PC-9 (cell line): ENCODE results near the gene LHFPL2. TPM values are rescaled to one million over a fixed set of nuclear protein-coding genes. Genes with fewer than 3 reads are reported as not detected.

Experiments
- BruUV-seq: library from RNA; stranded (reverse); fragments of 400-500 nt; replicated peaks from 2 replicates; lab custom pipeline; 2021; lab: Mats Ljungman, UMichigan
- CTCF ChIA-PET: fragments of 300-600 bp; sonication (Branson Sonifier 250); formaldehyde crosslinking; loops from one replicate; lab custom pipeline; 2022; ENCODE audit warnings: antibody characterized with exemption; lab: Charles Lee
- POLR2A ChIA-PET: fragments of 300-600 bp; sonication (Branson Sonifier 250); formaldehyde crosslinking; loops from one replicate; lab custom pipeline; 2022; ENCODE audit warnings: antibody characterized with exemption; ENCODE audit not compliant: unreplicated experiment; lab: Charles Lee
- DNase-seq, 2 experiments: peaks; one replicate each; pipeline versions ENCODE4 v3.0.0 to v3.0.0-alpha.2; 2015 to 2022; ENCODE audit warnings: mixed read lengths in 1 of 2
- H2AFZ ChIP-seq: fragments of 200-600 bp; sonication (generic); 2 replicates; pipeline ENCODE4 v1.8.1; 2017; ENCODE audit warnings: antibody characterized with exemption
- H3F3A ChIP-seq: fragments of 200-600 bp; sonication (generic); 2 replicates; pipeline ENCODE4 v1.8.1; 2017; ENCODE audit warnings: antibody characterized with exemption, mild to moderate bottlenecking, low read depth; ENCODE audit not compliant: insufficient read depth
- H3K27ac ChIP-seq: fragments of 200-600 bp; sonication (generic); 2 replicates; pipeline ENCODE4 v1.6.1; 2016; ENCODE audit warnings: mixed run types
- H3K27me3 ChIP-seq: fragments of 200-600 bp; sonication (generic); 2 replicates; pipeline ENCODE4 v1.6.1; 2016; ENCODE audit warnings: low read depth, mixed run types; ENCODE audit not compliant: insufficient read depth
- H3K36me3 ChIP-seq: fragments of 200-600 bp; sonication (generic); 2 replicates; pipeline ENCODE4 v1.6.1; 2016; ENCODE audit warnings: low read depth, mixed run types
- H3K4me1 ChIP-seq: fragments of 200-600 bp; sonication (generic); replicated peaks from 2 replicates; pipeline ENCODE4 v1.6.1; 2016; ENCODE audit warnings: mixed run types; ENCODE audit not compliant: insufficient read depth
- H3K4me2 ChIP-seq: fragments of 200-600 bp; sonication (generic); 2 replicates; pipeline ENCODE4 v1.6.1; 2017; ENCODE audit warnings: mixed run types
- H3K4me3 ChIP-seq: fragments of 200-600 bp; sonication (generic); 2 replicates; pipeline ENCODE4 v1.6.1; 2016; ENCODE audit warnings: mixed run types
- H3K79me2 ChIP-seq: fragments of 200-600 bp; sonication (generic); 2 replicates; pipeline ENCODE4 v1.6.1; 2017; ENCODE audit warnings: low read depth, mixed run types
- H3K9me2 ChIP-seq: fragments of 200-600 bp; sonication (generic); 2 replicates; pipeline ENCODE4 v1.8.1; 2017; ENCODE audit warnings: mild to moderate bottlenecking; ENCODE audit not compliant: insufficient read depth
- H3K9me3 ChIP-seq: fragments of 200-600 bp; sonication (generic); 2 replicates; pipeline ENCODE4 v1.8.1; 2016; ENCODE audit warnings: low read depth; ENCODE audit not compliant: insufficient read depth
- H4K20me1 ChIP-seq: fragments of 200-600 bp; sonication (generic); 2 replicates; pipeline ENCODE4 v1.8.1; 2017; ENCODE audit not compliant: insufficient read depth
- CTCF ChIP-seq: fragments of 200-600 bp; sonication (generic); conservative IDR thresholded peaks from 2 replicates; pipeline ENCODE4 v1.6.1; 2017; ENCODE audit warnings: mixed run types, antibody characterized with exemption, mild to moderate bottlenecking, moderate library complexity
- EZH2 ChIP-seq: fragments of 200-600 bp; sonication (generic); IDR thresholded peaks from 2 replicates; pipeline ENCODE4 v1.8.0; 2017; ENCODE audit warnings: antibody characterized with exemption, low read depth
- intact Hi-C: fragments of 100-400 bp; cut with micrococcal nuclease; formaldehyde crosslinking; loops from one replicate; pipeline ENCODE4 v1.10.0; 2022; ENCODE audit not compliant: unreplicated experiment
- total RNA-seq: library from RNA; stranded (reverse); gene quantifications from 2 replicates; pipeline ENCODE4 v1.2.3, GENCODE V29; 2021

The LHFPL2 gene
- total RNA-seq, 1 experiment from 2014 or later, result 10.1 TPM

GRCh38 chr5:78545406-78545805 lies 103.2 kb downstream of the LHFPL2 start:
- Histone ChIP-seq H3K9me2 (no peaks in the 10 kb centered on the region), H3K4me3 (no peak overlapping the region), H2AFZ (no peak overlapping the region), H3F3A (no peaks in the 10 kb centered on the region), H3K9me3 (no peaks in the 10 kb centered on the region), H3K27ac (no peak overlapping the region), H3K4me2 (no peak overlapping the region), H3K79me2 (no peaks in the 10 kb centered on the region), H3K27me3 (no peaks in the 10 kb centered on the region), H3K36me3 (no peaks in the 10 kb centered on the region), H3K4me1 (no peaks in the 10 kb centered on the region), H4K20me1 (no peaks in the 10 kb centered on the region)
- no TSS peak for BruUV-seq
- intact Hi-C loops, result no loop called here
- ChIA-PET POLR2A (no interaction called here), CTCF (no interaction called here)
- TF ChIP-seq EZH2 (no peak), CTCF (no peak)
- no peak for DNase-seq

GRCh38 chr5:78544561-78545201 lies 103.9 kb downstream of the LHFPL2 start:
- intact Hi-C loops, result no loop called here
- Histone ChIP-seq H3K79me2 (no peaks in the 10 kb centered on the region), H3K4me2 (no peak overlapping the region), H3K4me3 (no peak overlapping the region), H3F3A (no peaks in the 10 kb centered on the region), H3K27ac (no peak overlapping the region), H3K27me3 (no peaks in the 10 kb centered on the region), H2AFZ (no peak overlapping the region), H3K4me1 (no peaks in the 10 kb centered on the region), H4K20me1 (no peaks in the 10 kb centered on the region), H3K36me3 (no peaks in the 10 kb centered on the region), H3K9me3 (no peaks in the 10 kb centered on the region), H3K9me2 (no peaks in the 10 kb centered on the region)
- TF ChIP-seq EZH2 (no peak), CTCF (no peak)
- BruUV-seq, result no TSS peak
- ChIA-PET POLR2A (interaction anchor here (0.7 kb wide), 1 partner anchor 28 kb away, joined by 9 read pairs; no protein-coding TSS in a partner anchor), CTCF (no interaction called here)
- DNase-seq, result no peak

- TF ChIP-seq EZH2, result no peak
- TF ChIP-seq CTCF, result no peak
- Histone ChIP-seq H3K79me2 (no peaks in the 10 kb centered on the region), H3K4me3 (no peak overlapping the region), H3K36me3 (no peaks in the 10 kb centered on the region), H3F3A (no peaks in the 10 kb centered on the region), H3K4me1 (no peaks in the 10 kb centered on the region), H3K9me2 (no peaks in the 10 kb centered on the region), H3K27ac (no peak overlapping the region), H3K4me2 (no peak overlapping the region), H3K27me3 (no peaks in the 10 kb centered on the region), H2AFZ (no peak overlapping the region), H3K9me3 (no peaks in the 10 kb centered on the region), H4K20me1 (no peaks in the 10 kb centered on the region)
- CTCF ChIA-PET, result no interaction called here
- POLR2A ChIA-PET, result interaction anchor here (0.7 kb wide), 1 partner anchor 29 kb away, joined by 9 read pairs; no protein-coding TSS in a partner anchor
- BruUV-seq, result no TSS peak
- intact Hi-C loops, result no loop called here
- DNase-seq, result no peak
Measured at GRCh38 chr5:78543916-78544315, 104.7 kb downstream of the LHFPL2 start.
